WTC11 (cell line): Measurements from ENCODE around the gene LARGE1. TPM values are rescaled to one million over a fixed set of nuclear protein-coding genes. Genes with fewer than 3 reads are reported as not detected.

Source experiments
- ATAC-seq: fragments of 200-7000 bp; cut with Tn5 transposase; 2 replicates; pipeline ENCODE4 v1.10.0; 2021; ENCODE audit warnings: mild to moderate bottlenecking, moderate library complexity
- CTCF ChIA-PET: fragments of 300-600 bp; sonication (Branson Sonifier 250); formaldehyde crosslinking; loops from one replicate; lab custom pipeline; 2021; ENCODE audit warnings: antibody characterized with exemption; lab: Charles Lee
- POLR2A ChIA-PET: fragments of 350-600 bp; sonication (Branson Sonifier 250); formaldehyde crosslinking; loops from one replicate; lab custom pipeline; 2021; ENCODE audit warnings: antibody characterized with exemption; lab: Charles Lee
- DNase-seq: peaks from one replicate; pipeline ENCODE4 v3.0.0; 2021; ENCODE audit warnings: low spot score
- H3K27ac Mint-ChIP-seq: 2 replicates; pipeline ENCODE4 v1.8.0; 2021; ENCODE audit warnings: mixed read lengths
- H3K27me3 Mint-ChIP-seq: 2 replicates; pipeline ENCODE4 v1.8.0; 2021; ENCODE audit warnings: low read depth, mild to moderate bottlenecking, moderate library complexity, mixed read lengths
- H3K36me3 Mint-ChIP-seq: 2 replicates; pipeline ENCODE4 v1.8.0; 2021; ENCODE audit warnings: mixed read lengths
- H3K4me1 Mint-ChIP-seq: 2 replicates; pipeline ENCODE4 v1.8.0; 2022; ENCODE audit warnings: mixed read lengths
- H3K4me3 Mint-ChIP-seq: 2 replicates; pipeline ENCODE4 v1.8.0; 2021; ENCODE audit warnings: mild to moderate bottlenecking, moderate library complexity, mixed read lengths
- H3K9me3 Mint-ChIP-seq: 2 replicates; pipeline ENCODE4 v1.8.0; 2021; ENCODE audit warnings: mixed read lengths
- CREM ChIP-seq: sonication (generic); formaldehyde crosslinking; IDR thresholded peaks from 2 replicates; pipeline ENCODE4 v1.8.1; 2022; ENCODE audit warnings: mild to moderate bottlenecking, missing genetic modification reagents, moderate library complexity
- MXD4 ChIP-seq: fragments of 250-450 bp; sonication (Bioruptor Pico); IDR thresholded peaks from 2 replicates; pipeline ENCODE4 v1.8.0; 2021; ENCODE audit warnings: mild to moderate bottlenecking, moderate library complexity, borderline replicate concordance
- NFYB ChIP-seq: sonication (generic); formaldehyde crosslinking; conservative IDR thresholded peaks from 2 replicates; pipeline ENCODE4 v1.8.0; 2022; ENCODE audit warnings: low read depth, missing genetic modification reagents
- PRRX2 ChIP-seq: fragments of 250-450 bp; sonication (Bioruptor Pico); IDR thresholded peaks from 2 replicates; pipeline ENCODE4 v1.8.0; 2021; ENCODE audit warnings: mild to moderate bottlenecking
- RORB ChIP-seq: fragments of 250-450 bp; sonication (Bioruptor Pico); IDR thresholded peaks from 2 replicates; pipeline ENCODE4 v1.9.0; 2021; ENCODE audit warnings: mild to moderate bottlenecking
- SMAD4 ChIP-seq: sonication (generic); formaldehyde crosslinking; IDR thresholded peaks from 2 replicates; pipeline ENCODE4 v1.8.0; 2022; ENCODE audit warnings: mild to moderate bottlenecking, missing genetic modification reagents
- SOX15 ChIP-seq: fragments of 250-450 bp; sonication (Bioruptor Pico); IDR thresholded peaks from 2 replicates; pipeline ENCODE4 v1.9.0; 2021; ENCODE audit warnings: mild to moderate bottlenecking
- ZBTB21 ChIP-seq: sonication (generic); formaldehyde crosslinking; IDR thresholded peaks from 2 replicates; pipeline ENCODE4 v1.8.1; 2023; ENCODE audit warnings: mild to moderate bottlenecking, missing genetic modification reagents, borderline replicate concordance
- ZNF138 ChIP-seq: sonication (generic); formaldehyde crosslinking; conservative IDR thresholded peaks from 2 replicates; pipeline ENCODE4 v1.8.1; 2022; ENCODE audit warnings: mild to moderate bottlenecking, moderate library complexity, missing genetic modification reagents
- ZNF317 ChIP-seq: sonication (generic); formaldehyde crosslinking; IDR thresholded peaks from 2 replicates; pipeline ENCODE4 v1.8.1; 2023; ENCODE audit warnings: low read depth, mild to moderate bottlenecking, moderate library complexity, missing genetic modification reagents, borderline replicate concordance
- total RNA-seq: library from RNA; stranded (reverse); gene quantifications from 3 replicates; pipeline ENCODE4 v1.2.3, GENCODE V29; 2021
- TF ChIP-seq, protein P1 (sequence below): sonication (generic); formaldehyde crosslinking; IDR thresholded peaks from 2 replicates; pipeline ENCODE4 v1.8.0; 2022; ENCODE audit warnings: missing genetic modification reagents
- TF ChIP-seq, protein P2 (sequence below): sonication (generic); formaldehyde crosslinking; IDR thresholded peaks from 2 replicates; pipeline ENCODE4 v1.8.1; 2022; ENCODE audit warnings: mild to moderate bottlenecking, missing genetic modification reagents, moderate library complexity, borderline replicate concordance
- TF ChIP-seq, protein P3 (sequence below): sonication (generic); formaldehyde crosslinking; IDR thresholded peaks from 2 replicates; pipeline ENCODE4 v1.8.0; 2023; ENCODE audit warnings: mild to moderate bottlenecking, missing genetic modification reagents
- TF ChIP-seq, protein P4 (sequence below): sonication (generic); formaldehyde crosslinking; IDR thresholded peaks from 2 replicates; pipeline ENCODE4 v1.8.1; 2023; ENCODE audit warnings: mild to moderate bottlenecking, moderate library complexity, missing genetic modification reagents
- TF ChIP-seq, protein P5 (sequence below): fragments of 250-450 bp; sonication (Bioruptor Pico); IDR thresholded peaks from 2 replicates; pipeline ENCODE4 v1.9.0; 2021; ENCODE audit warnings: mild to moderate bottlenecking, borderline replicate concordance
- TF ChIP-seq, protein P6 (sequence below): fragments of 200-600 bp; IDR thresholded peaks from 2 replicates; pipeline ENCODE4 v1.8.0; 2022; ENCODE audit warnings: antibody characterized with exemption

LARGE1 gene
- total RNA-seq, 1 experiment from 2014 or later = 72.6 TPM

DNA sequence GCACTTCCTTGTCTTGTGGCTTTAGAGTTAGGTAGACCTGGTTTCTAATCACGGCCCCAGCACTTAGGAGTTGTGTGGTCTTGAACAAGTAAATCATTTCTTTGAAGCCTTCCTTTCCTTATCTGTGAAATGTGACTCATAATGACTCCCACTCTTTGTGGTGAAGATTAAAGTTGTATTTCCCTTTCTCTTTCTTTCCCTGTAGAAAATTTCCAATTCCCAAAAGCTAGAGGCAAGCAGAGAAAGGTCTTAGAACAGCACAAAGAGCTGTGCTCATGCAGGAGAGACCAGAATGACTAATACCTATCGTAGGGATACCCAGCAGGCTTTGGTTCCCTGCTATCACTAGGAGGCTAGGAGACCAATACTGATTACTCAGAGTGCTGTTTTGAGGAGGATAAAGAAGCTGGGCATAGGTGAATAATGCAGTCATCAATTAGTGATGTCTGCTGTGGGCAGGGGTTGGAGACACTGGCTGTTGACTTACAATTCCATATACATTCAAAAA is 591.4 kb downstream of the LARGE1 start:
- ChIA-PET POLR2A (no interaction called here), CTCF (no interaction called here)
- ATAC-seq (no peak), DNase-seq (no peak)
- peaks cover 8% of the 10 kb centered on the region; the same call in 1 of the 2 replicates for H3K36me3 Mint-ChIP-seq
- H3K4me3 Mint-ChIP-seq = no peak overlapping the region
- H3K27ac Mint-ChIP-seq = no peak overlapping the region
- H3K4me1 Mint-ChIP-seq = peaks cover 11% of the 10 kb centered on the region
- TF ChIP-seq, protein P1, sequence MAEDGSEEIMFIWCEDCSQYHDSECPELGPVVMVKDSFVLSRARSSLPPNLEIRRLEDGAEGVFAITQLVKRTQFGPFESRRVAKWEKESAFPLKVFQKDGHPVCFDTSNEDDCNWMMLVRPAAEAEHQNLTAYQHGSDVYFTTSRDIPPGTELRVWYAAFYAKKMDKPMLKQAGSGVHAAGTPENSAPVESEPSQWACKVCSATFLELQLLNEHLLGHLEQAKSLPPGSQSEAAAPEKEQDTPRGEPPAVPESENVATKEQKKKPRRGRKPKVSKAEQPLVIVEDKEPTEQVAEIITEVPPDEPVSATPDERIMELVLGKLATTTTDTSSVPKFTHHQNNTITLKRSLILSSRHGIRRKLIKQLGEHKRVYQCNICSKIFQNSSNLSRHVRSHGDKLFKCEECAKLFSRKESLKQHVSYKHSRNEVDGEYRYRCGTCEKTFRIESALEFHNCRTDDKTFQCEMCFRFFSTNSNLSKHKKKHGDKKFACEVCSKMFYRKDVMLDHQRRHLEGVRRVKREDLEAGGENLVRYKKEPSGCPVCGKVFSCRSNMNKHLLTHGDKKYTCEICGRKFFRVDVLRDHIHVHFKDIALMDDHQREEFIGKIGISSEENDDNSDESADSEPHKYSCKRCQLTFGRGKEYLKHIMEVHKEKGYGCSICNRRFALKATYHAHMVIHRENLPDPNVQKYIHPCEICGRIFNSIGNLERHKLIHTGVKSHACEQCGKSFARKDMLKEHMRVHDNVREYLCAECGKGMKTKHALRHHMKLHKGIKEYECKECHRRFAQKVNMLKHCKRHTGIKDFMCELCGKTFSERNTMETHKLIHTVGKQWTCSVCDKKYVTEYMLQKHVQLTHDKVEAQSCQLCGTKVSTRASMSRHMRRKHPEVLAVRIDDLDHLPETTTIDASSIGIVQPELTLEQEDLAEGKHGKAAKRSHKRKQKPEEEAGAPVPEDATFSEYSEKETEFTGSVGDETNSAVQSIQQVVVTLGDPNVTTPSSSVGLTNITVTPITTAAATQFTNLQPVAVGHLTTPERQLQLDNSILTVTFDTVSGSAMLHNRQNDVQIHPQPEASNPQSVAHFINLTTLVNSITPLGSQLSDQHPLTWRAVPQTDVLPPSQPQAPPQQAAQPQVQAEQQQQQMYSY (CRISPR knock-in tag) = no peak
- TF ChIP-seq ZNF138 (CRISPR knock-in tag) (no peak), MXD4 (CRISPR knock-in tag) (no peak), ZBTB21 (CRISPR knock-in tag) (no peak), ZNF317 (no peak), PRRX2 (CRISPR knock-in tag) (no peak)
- TF ChIP-seq, protein P2, sequence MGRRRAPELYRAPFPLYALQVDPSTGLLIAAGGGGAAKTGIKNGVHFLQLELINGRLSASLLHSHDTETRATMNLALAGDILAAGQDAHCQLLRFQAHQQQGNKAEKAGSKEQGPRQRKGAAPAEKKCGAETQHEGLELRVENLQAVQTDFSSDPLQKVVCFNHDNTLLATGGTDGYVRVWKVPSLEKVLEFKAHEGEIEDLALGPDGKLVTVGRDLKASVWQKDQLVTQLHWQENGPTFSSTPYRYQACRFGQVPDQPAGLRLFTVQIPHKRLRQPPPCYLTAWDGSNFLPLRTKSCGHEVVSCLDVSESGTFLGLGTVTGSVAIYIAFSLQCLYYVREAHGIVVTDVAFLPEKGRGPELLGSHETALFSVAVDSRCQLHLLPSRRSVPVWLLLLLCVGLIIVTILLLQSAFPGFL = no peak
- TF ChIP-seq, protein P3, sequence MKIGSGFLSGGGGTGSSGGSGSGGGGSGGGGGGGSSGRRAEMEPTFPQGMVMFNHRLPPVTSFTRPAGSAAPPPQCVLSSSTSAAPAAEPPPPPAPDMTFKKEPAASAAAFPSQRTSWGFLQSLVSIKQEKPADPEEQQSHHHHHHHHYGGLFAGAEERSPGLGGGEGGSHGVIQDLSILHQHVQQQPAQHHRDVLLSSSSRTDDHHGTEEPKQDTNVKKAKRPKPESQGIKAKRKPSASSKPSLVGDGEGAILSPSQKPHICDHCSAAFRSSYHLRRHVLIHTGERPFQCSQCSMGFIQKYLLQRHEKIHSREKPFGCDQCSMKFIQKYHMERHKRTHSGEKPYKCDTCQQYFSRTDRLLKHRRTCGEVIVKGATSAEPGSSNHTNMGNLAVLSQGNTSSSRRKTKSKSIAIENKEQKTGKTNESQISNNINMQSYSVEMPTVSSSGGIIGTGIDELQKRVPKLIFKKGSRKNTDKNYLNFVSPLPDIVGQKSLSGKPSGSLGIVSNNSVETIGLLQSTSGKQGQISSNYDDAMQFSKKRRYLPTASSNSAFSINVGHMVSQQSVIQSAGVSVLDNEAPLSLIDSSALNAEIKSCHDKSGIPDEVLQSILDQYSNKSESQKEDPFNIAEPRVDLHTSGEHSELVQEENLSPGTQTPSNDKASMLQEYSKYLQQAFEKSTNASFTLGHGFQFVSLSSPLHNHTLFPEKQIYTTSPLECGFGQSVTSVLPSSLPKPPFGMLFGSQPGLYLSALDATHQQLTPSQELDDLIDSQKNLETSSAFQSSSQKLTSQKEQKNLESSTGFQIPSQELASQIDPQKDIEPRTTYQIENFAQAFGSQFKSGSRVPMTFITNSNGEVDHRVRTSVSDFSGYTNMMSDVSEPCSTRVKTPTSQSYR (CRISPR knock-in tag) = no peak
- TF ChIP-seq, protein P4, sequence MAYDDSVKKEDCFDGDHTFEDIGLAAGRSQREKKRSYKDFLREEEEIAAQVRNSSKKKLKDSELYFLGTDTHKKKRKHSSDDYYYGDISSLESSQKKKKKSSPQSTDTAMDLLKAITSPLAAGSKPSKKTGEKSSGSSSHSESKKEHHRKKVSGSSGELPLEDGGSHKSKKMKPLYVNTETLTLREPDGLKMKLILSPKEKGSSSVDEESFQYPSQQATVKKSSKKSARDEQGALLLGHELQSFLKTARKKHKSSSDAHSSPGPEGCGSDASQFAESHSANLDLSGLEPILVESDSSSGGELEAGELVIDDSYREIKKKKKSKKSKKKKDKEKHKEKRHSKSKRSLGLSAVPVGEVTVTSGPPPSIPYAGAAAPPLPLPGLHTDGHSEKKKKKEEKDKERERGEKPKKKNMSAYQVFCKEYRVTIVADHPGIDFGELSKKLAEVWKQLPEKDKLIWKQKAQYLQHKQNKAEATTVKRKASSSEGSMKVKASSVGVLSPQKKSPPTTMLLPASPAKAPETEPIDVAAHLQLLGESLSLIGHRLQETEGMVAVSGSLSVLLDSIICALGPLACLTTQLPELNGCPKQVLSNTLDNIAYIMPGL (CRISPR knock-in tag) = no peak
- H3K9me3 Mint-ChIP-seq = no peaks in the 10 kb centered on the region
- no peaks in the 10 kb centered on the region for H3K27me3 Mint-ChIP-seq

DNA sequence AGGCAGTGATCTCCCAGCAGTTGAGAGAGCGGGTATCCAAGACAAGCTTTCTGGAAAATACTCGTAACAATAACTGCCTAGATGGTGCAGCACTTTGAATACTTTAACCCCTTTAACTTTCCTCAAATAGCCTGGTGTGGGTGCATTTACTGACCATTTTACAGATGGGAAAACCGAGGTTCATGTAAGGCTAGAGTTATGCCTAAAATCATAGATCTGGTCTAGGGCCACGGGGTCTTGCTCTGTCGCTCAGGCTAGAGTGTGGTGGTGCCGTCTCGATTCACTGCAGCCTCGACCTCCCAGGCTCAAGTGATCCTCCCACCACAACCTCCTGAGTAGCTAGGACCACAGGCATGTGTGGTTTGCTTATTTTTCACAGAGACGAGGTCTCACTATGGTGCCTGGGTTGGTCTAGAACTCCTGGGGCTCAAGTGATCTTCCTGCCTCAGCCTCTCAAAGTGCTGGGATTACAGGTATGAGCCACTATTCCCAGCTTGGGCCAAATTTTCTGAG is 592.9 kb downstream of the LARGE1 start:
- Mint-ChIP-seq H3K4me1 (peaks cover 11% of the 10 kb centered on the region), H3K27me3 (no peaks in the 10 kb centered on the region), H3K9me3 (no peaks in the 10 kb centered on the region), H3K4me3 (no peak overlapping the region), H3K36me3 (peaks cover 5% of the 10 kb centered on the region; the same call in 1 of the 2 replicates), H3K27ac (no peak overlapping the region)
- ChIA-PET POLR2A (no interaction called here), CTCF (interaction anchor here (0.7 kb wide), 1 partner anchor 197 kb away, joined by 3 read pairs; no protein-coding TSS in a partner anchor)
- DNase-seq (no peak), ATAC-seq (no peak)
- no peak for TF ChIP-seq RORB (CRISPR knock-in tag)
- TF ChIP-seq, protein P5, sequence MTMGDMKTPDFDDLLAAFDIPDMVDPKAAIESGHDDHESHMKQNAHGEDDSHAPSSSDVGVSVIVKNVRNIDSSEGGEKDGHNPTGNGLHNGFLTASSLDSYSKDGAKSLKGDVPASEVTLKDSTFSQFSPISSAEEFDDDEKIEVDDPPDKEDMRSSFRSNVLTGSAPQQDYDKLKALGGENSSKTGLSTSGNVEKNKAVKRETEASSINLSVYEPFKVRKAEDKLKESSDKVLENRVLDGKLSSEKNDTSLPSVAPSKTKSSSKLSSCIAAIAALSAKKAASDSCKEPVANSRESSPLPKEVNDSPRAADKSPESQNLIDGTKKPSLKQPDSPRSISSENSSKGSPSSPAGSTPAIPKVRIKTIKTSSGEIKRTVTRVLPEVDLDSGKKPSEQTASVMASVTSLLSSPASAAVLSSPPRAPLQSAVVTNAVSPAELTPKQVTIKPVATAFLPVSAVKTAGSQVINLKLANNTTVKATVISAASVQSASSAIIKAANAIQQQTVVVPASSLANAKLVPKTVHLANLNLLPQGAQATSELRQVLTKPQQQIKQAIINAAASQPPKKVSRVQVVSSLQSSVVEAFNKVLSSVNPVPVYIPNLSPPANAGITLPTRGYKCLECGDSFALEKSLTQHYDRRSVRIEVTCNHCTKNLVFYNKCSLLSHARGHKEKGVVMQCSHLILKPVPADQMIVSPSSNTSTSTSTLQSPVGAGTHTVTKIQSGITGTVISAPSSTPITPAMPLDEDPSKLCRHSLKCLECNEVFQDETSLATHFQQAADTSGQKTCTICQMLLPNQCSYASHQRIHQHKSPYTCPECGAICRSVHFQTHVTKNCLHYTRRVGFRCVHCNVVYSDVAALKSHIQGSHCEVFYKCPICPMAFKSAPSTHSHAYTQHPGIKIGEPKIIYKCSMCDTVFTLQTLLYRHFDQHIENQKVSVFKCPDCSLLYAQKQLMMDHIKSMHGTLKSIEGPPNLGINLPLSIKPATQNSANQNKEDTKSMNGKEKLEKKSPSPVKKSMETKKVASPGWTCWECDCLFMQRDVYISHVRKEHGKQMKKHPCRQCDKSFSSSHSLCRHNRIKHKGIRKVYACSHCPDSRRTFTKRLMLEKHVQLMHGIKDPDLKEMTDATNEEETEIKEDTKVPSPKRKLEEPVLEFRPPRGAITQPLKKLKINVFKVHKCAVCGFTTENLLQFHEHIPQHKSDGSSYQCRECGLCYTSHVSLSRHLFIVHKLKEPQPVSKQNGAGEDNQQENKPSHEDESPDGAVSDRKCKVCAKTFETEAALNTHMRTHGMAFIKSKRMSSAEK (CRISPR knock-in tag) = no peak
- no peak for TF ChIP-seq CREM (CRISPR knock-in tag)
- TF ChIP-seq SOX15 (CRISPR knock-in tag) = no peak
- TF ChIP-seq, protein P6, sequence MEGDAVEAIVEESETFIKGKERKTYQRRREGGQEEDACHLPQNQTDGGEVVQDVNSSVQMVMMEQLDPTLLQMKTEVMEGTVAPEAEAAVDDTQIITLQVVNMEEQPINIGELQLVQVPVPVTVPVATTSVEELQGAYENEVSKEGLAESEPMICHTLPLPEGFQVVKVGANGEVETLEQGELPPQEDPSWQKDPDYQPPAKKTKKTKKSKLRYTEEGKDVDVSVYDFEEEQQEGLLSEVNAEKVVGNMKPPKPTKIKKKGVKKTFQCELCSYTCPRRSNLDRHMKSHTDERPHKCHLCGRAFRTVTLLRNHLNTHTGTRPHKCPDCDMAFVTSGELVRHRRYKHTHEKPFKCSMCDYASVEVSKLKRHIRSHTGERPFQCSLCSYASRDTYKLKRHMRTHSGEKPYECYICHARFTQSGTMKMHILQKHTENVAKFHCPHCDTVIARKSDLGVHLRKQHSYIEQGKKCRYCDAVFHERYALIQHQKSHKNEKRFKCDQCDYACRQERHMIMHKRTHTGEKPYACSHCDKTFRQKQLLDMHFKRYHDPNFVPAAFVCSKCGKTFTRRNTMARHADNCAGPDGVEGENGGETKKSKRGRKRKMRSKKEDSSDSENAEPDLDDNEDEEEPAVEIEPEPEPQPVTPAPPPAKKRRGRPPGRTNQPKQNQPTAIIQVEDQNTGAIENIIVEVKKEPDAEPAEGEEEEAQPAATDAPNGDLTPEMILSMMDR = no peak
- no peak for TF ChIP-seq NFYB (CRISPR knock-in tag)
- no peak for TF ChIP-seq SMAD4
